ENCODE measurements around the gene ACOX3. TPM values are rescaled to one million over a fixed set of nuclear protein-coding genes. Genes with fewer than 3 reads are reported as not detected.

Gene ACOX3
- total RNA-seq, 4 donors from 2014 or later, result 18.7 to 104 (median 31.3) TPM

GRCh38 chr4:8322794-8323704, 117.5 kb downstream of the ACOX3 start:
- TF ChIP-seq POLR2A (IDR thresholded peaks at IDR 0.05) (no peak), EP300 (IDR thresholded peaks at IDR 0.05; ENCODE audit: low read depth) (no peak), POLR2AphosphoS5 (IDR thresholded peaks at IDR 0.05) (no peak), CTCF (IDR thresholded peaks at IDR 0.05) (no peak)
- no peak for DNase-seq
- intact Hi-C loops (cut with DNase I; ENCODE audit: low total_unique reads), result no loop called here
- Histone ChIP-seq H3K9me3 (no peaks in the 10 kb centered on the region), H3K27me3 (no peaks in the 10 kb centered on the region), H3K4me1 (peaks cover 0 to 12% (median 8%) of the 10 kb centered on the region in 4 donors), H3K4me3 (no peak overlapping the region), H3K27ac (no peak overlapping the region), H3K36me3 (no peaks in the 10 kb centered on the region)
- WGBS, 2 donors (ENCODE audit: low coverage in 1 of 2), result 72% methylated on average over 8 of the region's 9 CpGs; no CpG with 5 or more reads in 1 of the 2 donors
- in situ Hi-C loops (cut with MboI; ENCODE audit: low pct_ligation_motif_present in 1 of 4, low pct_unique_long_range_greater_than_20kb in 1 of 4, low sequenced_read_pairs in 3 of 4), result no loop called here

GRCh38 chr4:8321771-8322170, 118.8 kb downstream of the ACOX3 start:
- Histone ChIP-seq H3K27ac (no peak overlapping the region), H3K36me3 (no peaks in the 10 kb centered on the region), H3K4me3 (no peak overlapping the region), H3K9me3 (no peaks in the 10 kb centered on the region), H3K27me3 (no peaks in the 10 kb centered on the region), H3K4me1 (peaks cover 0 to 12% (median 8%) of the 10 kb centered on the region in 4 donors)
- WGBS, 2 donors (ENCODE audit: low coverage in 1 of 2), result 68 to 93% methylated on average over 5 of the region's 5 CpGs
- DNase-seq, result no peak
- intact Hi-C loops (cut with DNase I; ENCODE audit: low total_unique reads) (no loop called here), in situ Hi-C loops (cut with MboI; ENCODE audit: low pct_ligation_motif_present in 1 of 4, low pct_unique_long_range_greater_than_20kb in 1 of 4, low sequenced_read_pairs in 3 of 4) (no loop called here)
- TF ChIP-seq CTCF (IDR thresholded peaks at IDR 0.05), result no peak
- TF ChIP-seq EP300 (IDR thresholded peaks at IDR 0.05; ENCODE audit: low read depth), result no peak
- no peak for TF ChIP-seq POLR2AphosphoS5 (IDR thresholded peaks at IDR 0.05)
- no peak for TF ChIP-seq POLR2A (IDR thresholded peaks at IDR 0.05)

GRCh38 chr4:8321220-8321619, 119.3 kb downstream of the ACOX3 start:
- no peak overlapping the region for H3K4me3 ChIP-seq
- H3K27ac ChIP-seq, result no peak overlapping the region
- no peak for DNase-seq
- in situ Hi-C loops (cut with MboI; ENCODE audit: low pct_ligation_motif_present in 1 of 4, low pct_unique_long_range_greater_than_20kb in 1 of 4, low sequenced_read_pairs in 3 of 4), result no loop called here
- H3K9me3 ChIP-seq, result no peaks in the 10 kb centered on the region
- intact Hi-C loops (cut with DNase I; ENCODE audit: low total_unique reads), result no loop called here
- 82 to 87% methylated on average over 2 of the region's 2 CpGs for WGBS, 2 donors (ENCODE audit: low coverage in 1 of 2)
- H3K36me3 ChIP-seq, result no peaks in the 10 kb centered on the region
- TF ChIP-seq CTCF (IDR thresholded peaks at IDR 0.05) (no peak), POLR2A (IDR thresholded peaks at IDR 0.05) (no peak), EP300 (IDR thresholded peaks at IDR 0.05; ENCODE audit: low read depth) (no peak), POLR2AphosphoS5 (IDR thresholded peaks at IDR 0.05) (no peak)
- H3K27me3 ChIP-seq, result no peaks in the 10 kb centered on the region
- H3K4me1 ChIP-seq, result peaks cover 0 to 12% (median 8%) of the 10 kb centered on the region in 4 donors

GRCh38 chr4:8320386-8320750, 120.2 kb downstream of the ACOX3 start:
- no peaks in the 10 kb centered on the region for H3K36me3 ChIP-seq
- in situ Hi-C loops (cut with MboI; ENCODE audit: low pct_ligation_motif_present in 1 of 4, low pct_unique_long_range_greater_than_20kb in 1 of 4, low sequenced_read_pairs in 3 of 4), result no loop called here
- H3K27me3 ChIP-seq, result no peaks in the 10 kb centered on the region
- peaks cover 4 to 17% (median 15%) of the 10 kb centered on the region in 4 donors for H3K4me1 ChIP-seq
- intact Hi-C loops (cut with DNase I; ENCODE audit: low total_unique reads), result no loop called here
- 82 to 100% methylated on average over 1 of the region's 2 CpGs for WGBS, 2 donors (ENCODE audit: low coverage in 1 of 2)
- no peak for TF ChIP-seq EP300 (IDR thresholded peaks at IDR 0.05; ENCODE audit: low read depth)
- TF ChIP-seq CTCF (IDR thresholded peaks at IDR 0.05), result no peak
- no peak for TF ChIP-seq POLR2AphosphoS5 (IDR thresholded peaks at IDR 0.05)
- no peak for TF ChIP-seq POLR2A (IDR thresholded peaks at IDR 0.05)
- H3K27ac ChIP-seq, result peak overlapping the region; percentile 43 to 72 (median 68)
- no peaks in the 10 kb centered on the region for H3K9me3 ChIP-seq
- H3K4me3 ChIP-seq, result no peak overlapping the region
- DNase-seq, result no peak
